ENCODE results near the gene HDAC9. TPM values are rescaled to one million over a fixed set of nuclear protein-coding genes. Genes with fewer than 3 reads are reported as not detected.

HDAC9 gene
- total RNA-seq, 1 experiment from 2014 or later = 7.7 TPM

GRCh38 chr7:18499407-18500177 is 4.0 kb downstream of the HDAC9 start:
- H3K27me3 Mint-ChIP-seq (ENCODE audit: low read depth) = no peaks in the 10 kb centered on the region
- H2AK5ac ChIP-seq (ENCODE audit: insufficient read length, low read length) = no peak overlapping the region
- no peaks in the 10 kb centered on the region for H4K20me1 ChIP-seq (ENCODE audit: control insufficient read depth, insufficient read depth, insufficient read length)
- H3K9ac ChIP-seq (ENCODE audit: extremely low read depth, insufficient read length, low read length) = no peak overlapping the region
- H2BK5ac ChIP-seq (ENCODE audit: insufficient read length, low read length) = no peak overlapping the region
- H3T11ph ChIP-seq (ENCODE audit: low read length) = no peak overlapping the region
- H2BK12ac ChIP-seq (ENCODE audit: insufficient read length, low read depth, low read length) = no peak overlapping the region
- no peak overlapping the region for H2AFZ ChIP-seq (ENCODE audit: low read length)
- H2BK20ac ChIP-seq (ENCODE audit: low read depth, low read length, poor library complexity, severe bottlenecking) = no peak overlapping the region
- no peak overlapping the region for H4K91ac ChIP-seq (ENCODE audit: insufficient read length, low read depth, low read length)
- no peaks in the 10 kb centered on the region for H3K27me3 ChIP-seq (ENCODE audit: insufficient read depth, low read length)
- H3K27ac ChIP-seq (ENCODE audit: insufficient read length, low read depth, low read length) = no peak overlapping the region
- H3K4me2 ChIP-seq (ENCODE audit: insufficient read depth, insufficient read length, low read length) = no peak overlapping the region
- no peak for DNase-seq
- H3K4me3 Mint-ChIP-seq = no peak overlapping the region
- H3K14ac ChIP-seq (ENCODE audit: insufficient read depth, low read length) = no peak overlapping the region
- peaks cover 45 to 51% of the 10 kb centered on the region in 2 experiments for H3K4me1 Mint-ChIP-seq
- H3K79me2 ChIP-seq (ENCODE audit: insufficient read depth, low read length) = no peaks in the 10 kb centered on the region
- no peak overlapping the region for H2BK120ac ChIP-seq (ENCODE audit: low read depth, low read length, poor library complexity, severe bottlenecking)
- no CpG with 5 or more reads among the region's 2 CpGs for WGBS (ENCODE audit: extremely low coverage, insufficient read length, low lambda C conversion rate)
- H3K4ac ChIP-seq (ENCODE audit: low read depth, low read length) = no peak overlapping the region
- H3K27ac Mint-ChIP-seq = no peak overlapping the region
- H2BK15ac ChIP-seq (ENCODE audit: low read depth, low read length) = no peak overlapping the region
- no peaks in the 10 kb centered on the region for H3K79me1 ChIP-seq (ENCODE audit: insufficient read depth, low read depth, low read length, poor library complexity, severe bottlenecking)
- no peak overlapping the region for H4K8ac ChIP-seq (replicated peaks; ENCODE audit: insufficient read length, low read depth, low read length)
- no peaks in the 10 kb centered on the region for H3K9me3 ChIP-seq (ENCODE audit: control insufficient read depth, low read depth, low read length)
- H3K4me1 ChIP-seq (ENCODE audit: insufficient read depth, low read length) = no peaks in the 10 kb centered on the region
- H3K36me3 Mint-ChIP-seq (ENCODE audit: insufficient read depth in 1 of 3, low read depth in 3 of 3) = no peaks in the 10 kb centered on the region; a peak in 1 of 7 replicates
- no peak overlapping the region for H4K5ac ChIP-seq (ENCODE audit: insufficient read length, low read depth, low read length)
- H3K23ac ChIP-seq (ENCODE audit: insufficient read length, low read depth, low read length) = no peak overlapping the region
- no peak overlapping the region for H3K18ac ChIP-seq (ENCODE audit: insufficient read length, low read depth, low read length)
- peaks cover 8% of the 10 kb centered on the region for H3K23me2 ChIP-seq (ENCODE audit: insufficient read length, low read depth, low read length, poor library complexity, severe bottlenecking)
- no peak for TF ChIP-seq CTCF (conservative IDR thresholded peaks at IDR 0.05)
- H3K9me3 Mint-ChIP-seq = no peaks in the 10 kb centered on the region
- H3K56ac ChIP-seq (ENCODE audit: insufficient read length, low read depth, low read length) = no peak overlapping the region

All from H9 (cell line).